ENCODE data around the gene CEP41. TPM values are rescaled to one million over a fixed set of nuclear protein-coding genes. Genes with fewer than 3 reads are reported as not detected.

CEP41 gene
- polyA plus RNA-seq, 3 donors, result 26.7 to 29.6 (median 28.8) TPM

- no peak for DNase-seq
These were observed 68.2 kb downstream of the CEP41 start for GRCh38 chr7:130372402-130373165.

- DNase-seq, result no peak
These were observed 69.8 kb downstream of the CEP41 start for GRCh38 chr7:130371046-130371445.

DNA sequence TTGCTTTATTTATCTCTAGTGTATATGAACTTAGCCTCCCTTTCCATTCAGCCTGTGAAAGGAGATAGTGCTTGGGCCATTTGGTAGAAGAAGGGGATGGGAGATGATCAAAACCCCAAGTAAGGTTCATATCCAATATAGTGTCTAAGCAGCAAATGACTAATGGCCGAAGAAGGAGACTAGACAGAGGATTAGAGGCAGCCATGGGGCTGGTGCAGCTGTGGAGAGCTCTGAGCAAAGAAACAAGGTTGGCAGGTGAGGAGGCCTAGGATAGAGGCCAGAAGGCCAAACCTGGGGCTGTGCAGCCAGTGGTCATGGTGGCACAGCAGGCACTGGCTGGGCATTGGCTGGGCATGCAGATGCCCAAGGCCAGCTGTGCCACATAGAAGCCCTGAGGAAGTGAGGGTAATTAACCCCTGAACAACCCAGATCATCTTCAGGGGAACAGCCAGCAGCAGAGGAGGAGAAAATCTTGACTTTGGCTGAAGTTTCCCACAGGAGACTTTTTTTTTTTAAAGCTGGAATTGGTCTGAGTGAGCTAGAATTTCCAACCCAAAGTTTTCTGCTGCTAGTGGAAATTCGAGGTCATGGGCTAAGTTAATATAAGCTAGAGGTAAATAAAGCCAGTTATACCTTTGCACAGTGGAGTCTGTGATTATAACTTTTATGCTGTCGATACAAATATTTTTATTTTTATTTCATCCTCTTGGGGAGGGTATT, 70.8 kb downstream of the CEP41 start:
- no peak for DNase-seq

- no peak for DNase-seq
These were observed 71.6 kb downstream of the CEP41 start for GRCh38 chr7:130369110-130369711.

- no peak for DNase-seq
These were observed 72.7 kb downstream of the CEP41 start for GRCh38 chr7:130367836-130368746.

DNA sequence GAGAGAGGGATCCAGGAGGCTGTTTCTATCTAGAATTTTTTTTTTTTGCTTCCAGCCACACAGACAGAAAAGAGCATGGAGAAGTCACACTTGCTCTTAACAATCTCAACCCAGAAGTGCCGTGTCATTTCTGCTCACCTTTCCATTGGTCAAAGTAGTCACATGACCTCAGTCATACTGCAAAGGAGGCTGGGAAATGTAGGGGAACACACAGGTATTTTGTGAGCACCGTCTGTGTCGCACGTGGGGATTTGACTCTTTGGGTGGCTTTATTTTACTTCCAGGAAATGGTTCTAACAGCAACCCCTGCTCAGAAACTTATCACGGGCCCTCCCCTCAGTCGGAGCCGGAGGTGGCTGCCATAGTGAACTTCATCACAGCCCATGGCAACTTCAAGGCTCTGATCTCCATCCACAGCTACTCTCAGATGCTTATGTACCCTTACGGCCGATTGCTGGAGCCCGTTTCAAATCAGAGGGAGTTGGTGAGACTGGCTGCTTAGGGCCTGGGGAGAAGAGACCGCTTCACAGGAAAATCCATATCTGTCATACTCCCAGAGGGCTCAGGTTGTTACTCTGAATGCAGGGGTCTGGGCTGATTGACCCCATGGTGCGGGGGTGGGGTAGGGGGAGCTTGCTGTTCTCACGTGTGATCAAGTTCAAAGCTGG, 73.6 kb downstream of the CEP41 start:
- no peak for DNase-seq

- no peak for DNase-seq
These were observed 74.3 kb downstream of the CEP41 start for GRCh38 chr7:130366564-130366963.

- DNase-seq, result peak; percentile 89
These were observed 75.0 kb downstream of the CEP41 start for GRCh38 chr7:130365511-130366441.

DNA sequence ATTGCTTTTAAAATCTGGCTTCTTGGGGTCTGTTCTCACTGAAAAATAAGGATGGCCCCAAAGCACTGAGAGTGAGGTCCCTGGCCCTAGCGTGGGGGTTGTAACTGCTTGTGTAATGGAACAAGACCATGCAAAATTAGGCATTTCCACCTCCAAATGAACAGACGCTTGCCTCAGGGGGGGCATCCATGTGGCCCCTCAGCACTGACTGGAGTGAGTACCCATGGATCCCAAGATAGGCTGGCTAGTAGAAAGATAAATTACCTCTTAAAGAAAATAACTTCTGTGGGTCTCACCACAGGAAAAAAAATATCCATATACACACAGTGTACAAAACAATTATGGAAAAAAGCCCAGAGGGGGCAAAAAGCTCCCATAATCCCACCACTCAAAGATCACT, 75.7 kb downstream of the CEP41 start:
- no peak for DNase-seq

DNA sequence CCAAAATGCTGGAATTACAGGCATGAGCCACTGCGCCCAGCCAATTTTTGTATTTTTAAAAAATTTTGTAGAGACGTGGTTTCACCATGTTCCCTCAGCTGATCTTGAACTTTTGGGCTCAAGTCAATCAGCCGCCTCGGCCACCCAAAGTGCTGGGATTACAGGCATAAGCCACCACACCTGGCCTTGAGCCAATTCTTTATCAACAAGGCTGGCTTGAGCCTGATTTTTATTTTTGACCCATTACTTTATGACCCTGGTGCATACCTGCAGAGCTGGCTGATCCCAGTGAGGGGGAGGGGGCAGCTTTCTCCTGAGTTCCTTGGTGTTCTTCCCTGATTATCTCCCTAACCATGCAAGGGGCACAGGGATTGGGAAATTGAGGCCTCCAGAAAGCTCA, 76.4 kb downstream of the CEP41 start:
- DNase-seq, result no peak

DNA sequence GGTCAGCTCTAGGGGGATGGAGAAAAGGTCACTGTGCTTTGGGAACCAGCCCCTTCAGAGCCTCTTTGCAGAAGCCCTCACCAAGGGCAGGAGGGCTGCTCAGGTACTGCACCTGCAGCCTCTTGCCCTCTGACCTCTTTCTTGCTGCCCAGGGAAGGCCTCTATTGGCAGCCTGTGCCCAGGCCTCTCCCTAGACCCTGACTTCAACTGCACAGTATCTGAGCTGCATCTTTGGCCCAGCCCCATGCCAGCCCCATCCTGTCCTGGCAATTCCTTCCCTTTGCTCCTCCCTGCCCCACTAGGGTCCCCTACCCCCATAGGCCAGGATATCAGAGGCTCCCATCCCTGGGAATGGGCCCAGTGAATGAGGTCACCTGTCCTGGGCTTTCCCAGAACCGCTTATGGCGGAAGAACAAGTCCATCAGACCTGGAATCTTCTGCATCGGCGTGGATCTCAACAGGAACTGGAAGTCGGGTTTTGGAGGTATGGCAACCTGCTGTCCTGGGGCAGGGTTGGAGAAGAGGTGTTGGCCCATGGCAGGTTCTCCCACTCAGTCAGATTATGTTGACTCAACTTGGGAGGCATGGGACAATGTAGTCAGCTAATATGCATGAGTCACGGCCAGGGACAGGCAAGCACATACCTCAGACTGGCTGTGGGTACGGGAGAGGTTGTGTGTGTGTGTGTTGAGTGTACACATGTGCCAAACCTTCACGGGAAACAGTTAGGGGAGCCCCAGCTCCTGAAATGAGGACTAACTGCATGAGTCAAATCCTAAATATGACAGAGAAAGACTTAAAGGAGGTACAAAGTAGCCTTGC, 77.6 kb downstream of the CEP41 start:
- DNase-seq, result no peak

GRCh38 chr7:130362251-130362816, 78.5 kb downstream of the CEP41 start:
- DNase-seq, result no peak

GRCh38 chr7:130361681-130362080, 79.1 kb downstream of the CEP41 start:
- DNase-seq, result no peak

DNA sequence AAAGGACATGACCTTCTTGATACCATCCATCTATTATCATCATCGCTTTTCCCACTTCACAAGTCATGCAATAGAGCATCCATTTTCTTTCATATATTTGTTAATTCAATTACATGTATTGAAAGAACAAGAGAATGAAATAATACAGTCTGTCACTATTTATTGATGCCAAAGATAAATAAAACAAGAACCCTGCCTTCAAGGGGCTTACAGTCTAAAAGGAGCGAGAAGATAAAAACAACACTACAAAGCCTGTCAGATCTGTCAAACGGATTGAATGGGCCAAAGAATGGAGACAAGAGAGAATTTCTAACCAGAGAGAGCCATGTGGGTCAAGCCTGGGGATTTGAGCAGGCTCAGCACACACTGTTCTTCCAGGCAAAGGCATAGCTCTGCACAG, 80.3 kb downstream of the CEP41 start:
- DNase-seq, result no peak

DNA sequence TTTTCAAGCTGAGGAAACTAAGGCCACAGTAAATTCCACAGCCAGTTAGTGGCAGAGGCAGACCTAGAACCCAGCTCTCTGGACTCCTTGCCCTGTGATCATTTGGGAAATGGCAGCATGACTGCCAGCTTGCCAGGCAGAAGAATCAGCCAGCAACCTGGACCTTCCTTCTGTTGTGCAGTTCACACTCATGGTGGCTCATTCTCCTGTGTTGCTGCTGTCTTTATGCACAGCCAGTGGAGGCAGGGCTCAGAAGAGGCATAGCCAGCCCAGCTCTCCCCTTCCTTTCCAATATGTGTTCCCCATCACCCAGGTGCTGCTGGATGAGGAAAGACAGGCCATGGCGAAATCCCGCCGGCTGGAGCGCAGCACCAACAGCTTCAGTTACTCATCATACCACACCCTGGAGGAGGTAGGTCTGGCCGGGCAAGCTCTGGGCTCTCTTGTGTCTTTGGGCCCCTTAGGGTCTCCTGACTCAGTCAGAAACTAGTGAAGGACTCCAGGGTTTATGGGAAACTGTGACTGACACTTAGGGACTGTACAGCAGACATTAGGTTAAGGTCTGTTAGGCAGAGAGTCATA, 81.4 kb downstream of the CEP41 start:
- DNase-seq, result no peak

- no peak for DNase-seq
These were observed 82.3 kb downstream of the CEP41 start for GRCh38 chr7:130358471-130358870.

- DNase-seq, result no peak
These were observed 83.8 kb downstream of the CEP41 start for GRCh38 chr7:130356876-130357611.
